ENCODE results near the gene SLC38A3.

DNA sequence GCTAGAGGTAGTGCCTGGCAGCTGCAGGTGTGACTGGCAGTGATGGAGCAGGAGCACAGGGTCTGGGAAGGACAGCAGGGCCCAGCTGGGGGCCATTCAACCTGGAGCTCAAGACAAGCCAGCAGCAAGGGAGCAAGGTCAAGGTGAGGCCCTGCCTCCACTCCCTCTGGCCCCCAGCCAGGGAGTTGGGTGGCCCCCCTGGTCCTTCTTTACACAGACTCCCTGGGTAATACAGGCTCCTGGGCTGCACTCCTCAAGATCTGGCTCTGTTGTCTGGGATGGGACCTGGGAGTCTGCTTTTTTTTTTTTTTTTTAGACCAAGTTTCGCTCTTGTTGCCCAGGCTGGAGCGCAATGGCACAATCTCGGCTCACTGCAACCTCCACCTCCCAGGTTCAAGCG lies 45.4 kb downstream of the SLC38A3 start:
- TF ChIP-seq POLR2AphosphoS5 (IDR thresholded peaks at IDR 0.05; ENCODE audit: insufficient read depth in 1 of 2, low read depth in 1 of 2) (no peak), CTCF (IDR thresholded peaks at IDR 0.05) (no peak)
